Activated T-helper 17 cell treated with anti-CD3 and anti-CD28 coated beads, Interleukin-2, amount 50 U/mL, for 72 hours (primary cell): ENCODE data around the gene OIP5. TPM values are rescaled to one million over a fixed set of nuclear protein-coding genes. Genes with fewer than 3 reads are reported as not detected.

Experiments used
- total RNA-seq, 2 donors: library from RNA; stranded (reverse); gene quantifications; one replicate each; pipeline ENCODE4 v1.2.3, GENCODE V29; 2022

OIP5 gene
- total RNA-seq, 2 donors from 2014 or later, result 9.2 to 13.6 TPM

Other genes with a start within 250 kb of the OIP5 start
- gene INO80, start 216.3 kb downstream of the OIP5 start, total RNA-seq, result 10 to 100 TPM; 22.8 to 25.9 TPM
- gene EXD1, start 101.8 kb downstream of the OIP5 start, total RNA-seq, result under 1 TPM in 1 of 2 donors, not detected in 1; 0.16 TPM
- gene CHP1, start 101.3 kb downstream of the OIP5 start, total RNA-seq, result 10 to 100 TPM; 29.8 to 40.1 TPM
- gene NUSAP1, start 290 bp upstream of the OIP5 start, total RNA-seq, result 100 to 1,000 TPM; 201 to 270 TPM
- 10 to 100 TPM; 13.1 to 21.2 TPM for gene NDUFAF1, start 69.9 kb upstream of the OIP5 start, total RNA-seq
- 10 to 100 TPM; 23.6 to 38.2 TPM for gene RTF1, start 84.5 kb upstream of the OIP5 start, total RNA-seq
- 1 to 10 TPM; 3.5 to 5.5 TPM for gene ITPKA, start 161.3 kb upstream of the OIP5 start, total RNA-seq
- gene LTK, start 181.2 kb upstream of the OIP5 start, total RNA-seq, result 1 to 10 TPM; 1.9 to 2.8 TPM
- gene RPAP1, start 211.7 kb upstream of the OIP5 start, total RNA-seq, result 10 to 100 TPM; 51.2 to 70.0 TPM
- gene TYRO3, start 226.6 kb upstream of the OIP5 start, total RNA-seq, result 1 to 10 TPM; 1.7 to 2.7 TPM